GM19324 (cell line): ENCODE data around the gene CAV3.

Experiments
- ATAC-seq: cut with Tn5 transposase; IDR thresholded peaks from one replicate; pipeline ENCODE4 v1.9.1; 2021; ENCODE audit warnings: mild to moderate bottlenecking, moderate library complexity; ENCODE audit not compliant: unreplicated experiment, low FRiP score

The CAV3 gene

GRCh38 chr3:8759038-8759707 is 25.6 kb downstream of the CAV3 start:
- ATAC-seq = no peak

GRCh38 chr3:8760091-8760490 is 26.5 kb downstream of the CAV3 start:
- ATAC-seq = no peak

- ATAC-seq = no peak
These were observed 26.9 kb downstream of the CAV3 start for GRCh38 chr3:8760506-8760905.

GRCh38 chr3:8761866-8762265 is 28.3 kb downstream of the CAV3 start:
- no peak for ATAC-seq

DNA sequence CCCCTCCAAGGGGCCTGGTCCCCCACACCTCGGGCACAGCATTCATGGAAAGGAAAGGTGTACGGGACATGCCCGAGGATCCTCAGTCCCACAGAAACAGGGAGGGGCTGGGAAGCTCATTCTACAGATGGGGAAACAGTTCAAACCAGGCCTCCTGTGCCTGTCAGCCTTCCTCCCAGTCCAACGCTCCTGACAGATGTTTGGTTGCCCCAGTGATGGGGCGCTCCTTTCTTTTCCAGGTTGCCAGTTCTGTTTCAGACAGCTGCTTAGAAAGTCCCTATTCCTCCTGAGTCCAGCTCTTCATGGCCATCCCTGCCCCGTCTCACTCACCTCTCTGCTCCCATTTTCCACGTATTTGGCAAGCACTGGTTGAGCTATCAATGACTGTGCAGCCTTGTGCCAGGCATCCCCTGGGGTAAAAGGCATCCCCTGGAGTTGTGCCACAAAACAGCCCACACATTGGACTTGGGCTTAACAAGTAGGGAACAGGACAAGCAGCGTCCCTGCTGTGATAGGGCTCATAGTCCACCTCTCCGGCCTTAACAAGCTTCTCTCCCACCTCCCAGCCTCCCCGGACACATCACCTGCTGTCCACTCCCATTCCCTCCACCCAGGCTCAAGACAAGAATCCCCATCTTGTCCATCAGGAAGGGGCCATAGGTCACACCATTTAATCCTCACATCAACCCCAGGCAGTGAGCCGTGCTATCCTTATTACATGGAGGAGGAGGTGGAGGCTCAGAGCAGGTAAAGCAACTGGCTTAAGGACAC is 29.2 kb downstream of the CAV3 start:
- no peak for ATAC-seq

GRCh38 chr3:8764528-8764927 is 30.9 kb downstream of the CAV3 start:
- ATAC-seq = no peak

GRCh38 chr3:8765528-8765927 is 31.9 kb downstream of the CAV3 start:
- ATAC-seq = no peak

GRCh38 chr3:8766148-8766547 is 32.5 kb downstream of the CAV3 start:
- ATAC-seq = no peak

DNA sequence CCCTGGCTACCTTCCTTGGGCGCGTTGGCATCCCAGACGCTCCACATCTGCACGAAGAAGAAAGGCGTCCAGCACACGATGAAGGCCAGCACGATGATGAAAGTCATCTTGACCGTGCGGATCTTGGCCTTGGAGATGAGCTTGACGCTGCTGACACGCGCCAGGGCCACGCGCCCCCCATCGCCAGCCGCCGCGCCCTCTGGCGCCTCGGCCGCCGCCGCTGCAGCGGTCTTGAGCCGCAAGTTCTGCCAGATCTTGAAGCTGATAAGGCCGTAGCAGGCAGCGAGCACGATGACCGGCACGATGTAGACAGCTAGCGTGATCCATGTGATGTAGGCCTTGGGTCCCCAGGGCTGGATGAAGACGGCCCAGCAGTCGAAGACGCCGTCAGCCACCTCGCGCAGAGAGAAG is 33.7 kb downstream of the CAV3 start:
- no peak for ATAC-seq

GRCh38 chr3:8767667-8768363 is 34.2 kb downstream of the CAV3 start:
- ATAC-seq = peak; percentile 67

GRCh38 chr3:8768364-8769087 is 34.9 kb downstream of the CAV3 start:
- ATAC-seq = no peak

DNA sequence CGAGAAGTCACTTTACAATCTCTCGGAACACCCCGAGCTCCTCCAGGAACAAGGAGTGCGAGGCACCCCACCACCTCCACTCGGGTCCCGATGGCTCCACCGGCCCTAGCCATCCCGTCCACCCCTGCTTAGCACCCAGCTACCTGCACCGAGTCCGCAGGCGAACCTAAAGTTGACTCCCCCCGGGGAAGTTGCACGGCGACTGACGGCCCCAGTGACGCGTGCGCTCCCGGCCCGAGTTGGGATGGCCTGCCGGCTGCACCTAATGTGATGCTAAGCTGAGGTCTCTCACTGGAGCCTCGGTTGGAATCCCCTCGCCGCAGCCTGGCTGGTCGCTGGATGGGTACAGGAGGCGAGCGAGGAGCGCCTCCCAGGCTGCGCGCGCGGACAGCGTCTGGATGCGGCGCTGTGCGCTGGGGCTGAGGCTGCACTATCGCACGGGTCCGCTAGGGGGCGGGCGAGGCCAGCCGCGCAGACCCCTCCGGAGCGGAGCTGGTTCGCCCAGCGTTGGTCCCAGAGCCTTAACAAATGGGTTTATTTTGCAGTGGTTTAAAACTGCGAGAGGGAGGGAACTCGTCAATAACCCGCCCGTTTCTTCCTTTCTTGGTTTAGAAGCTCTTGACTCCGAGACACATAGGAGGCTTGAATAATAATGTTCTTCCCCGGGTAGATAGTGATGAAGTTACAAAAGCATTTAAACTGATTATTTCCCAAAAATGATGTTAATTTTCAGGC is 35.7 kb downstream of the CAV3 start, which contains the start of gene OXTR:
TSS of gene OXTR (minus strand) at position 526 of the 735 bp plus-strand sequence. CDS start 1,426 bp downstream, outside the sequence.
- peak; percentile 75 for ATAC-seq

DNA sequence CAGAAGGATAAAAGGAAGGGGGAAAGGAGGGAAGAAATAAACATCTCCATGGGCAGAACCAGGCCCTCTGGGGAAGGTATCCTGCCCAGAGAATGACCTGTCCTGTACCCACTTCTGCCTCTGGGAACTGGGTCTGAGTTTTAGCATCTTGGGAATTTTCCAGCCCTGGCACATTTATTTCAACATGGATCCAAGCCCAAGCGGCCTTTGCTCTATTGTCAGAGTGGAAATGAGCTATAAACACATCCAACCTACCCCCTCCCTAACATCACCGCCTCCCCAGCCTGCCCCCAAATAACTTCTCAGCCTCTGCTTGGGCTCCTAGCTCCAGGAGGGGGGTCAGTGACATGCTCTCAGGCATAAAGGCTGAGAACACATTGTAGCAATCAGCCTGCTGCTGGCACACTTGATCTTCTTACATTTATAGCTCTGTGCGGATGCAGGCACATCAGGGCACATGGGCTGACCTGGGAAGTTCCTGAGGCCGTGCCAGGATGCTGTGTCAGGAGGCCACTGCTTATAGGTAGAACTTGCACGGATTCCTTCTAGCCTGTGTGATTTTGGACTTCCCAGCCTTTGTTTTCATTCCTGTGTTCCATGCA is 40.4 kb downstream of the CAV3 start:
- no peak for ATAC-seq

DNA sequence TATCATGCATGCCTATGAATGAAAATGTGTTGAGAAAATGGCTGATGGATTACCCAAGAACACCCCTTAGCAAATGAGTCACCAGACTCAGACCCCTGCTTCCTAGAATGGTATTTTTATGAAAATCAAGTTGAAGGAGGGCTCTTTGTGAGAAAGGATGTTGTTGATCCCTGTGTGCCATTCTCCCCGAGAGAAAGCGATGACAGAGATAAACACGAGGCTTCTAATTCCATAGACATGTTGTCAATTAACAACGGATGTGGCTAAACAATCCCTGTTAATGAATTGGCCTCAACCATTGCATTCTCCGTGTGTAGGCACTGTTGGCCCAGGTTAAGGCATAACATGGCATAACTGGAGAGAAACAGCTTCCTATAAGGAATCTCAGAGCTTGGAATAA is 41.6 kb downstream of the CAV3 start:
- no peak for ATAC-seq

DNA sequence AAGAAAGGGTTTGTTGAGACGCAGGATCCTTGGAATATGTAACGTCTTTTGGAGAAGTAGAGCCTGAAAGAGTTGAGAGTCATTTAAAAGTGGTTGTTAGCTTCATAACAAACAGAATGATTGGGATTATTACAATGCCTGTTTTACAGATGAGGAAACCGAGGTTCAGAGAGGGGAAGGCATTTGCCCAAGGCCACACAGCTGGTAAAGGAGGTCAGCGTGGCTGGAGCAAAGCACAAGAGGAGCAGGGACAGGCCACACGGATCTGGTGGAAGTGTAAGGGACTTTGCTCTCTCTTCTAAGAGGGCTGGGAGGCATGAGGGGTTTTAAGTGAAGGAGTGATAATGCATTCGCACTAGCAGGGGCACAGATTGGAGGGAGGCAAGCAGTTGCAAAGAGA is 42.0 kb downstream of the CAV3 start:
- no peak for ATAC-seq

DNA sequence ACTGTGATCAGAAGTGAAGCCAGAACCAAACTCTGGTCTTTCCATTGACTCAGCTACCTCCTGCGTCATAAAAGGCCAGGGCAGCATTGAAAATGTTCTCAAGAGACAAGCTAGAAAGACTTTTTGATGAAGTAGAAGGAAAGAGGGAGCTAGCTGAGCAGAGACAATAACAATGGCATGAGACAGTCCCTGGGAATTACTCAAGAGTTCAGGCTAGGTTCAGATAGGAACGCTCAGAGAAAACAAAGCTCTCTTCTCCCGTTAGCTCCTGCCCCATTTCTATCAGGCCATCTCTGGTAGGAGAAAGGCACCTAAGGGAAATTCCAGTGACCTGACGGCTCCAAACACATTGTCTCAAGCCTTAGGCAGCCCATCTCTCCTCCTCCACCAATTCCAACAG is 42.8 kb downstream of the CAV3 start:
- ATAC-seq = no peak

DNA sequence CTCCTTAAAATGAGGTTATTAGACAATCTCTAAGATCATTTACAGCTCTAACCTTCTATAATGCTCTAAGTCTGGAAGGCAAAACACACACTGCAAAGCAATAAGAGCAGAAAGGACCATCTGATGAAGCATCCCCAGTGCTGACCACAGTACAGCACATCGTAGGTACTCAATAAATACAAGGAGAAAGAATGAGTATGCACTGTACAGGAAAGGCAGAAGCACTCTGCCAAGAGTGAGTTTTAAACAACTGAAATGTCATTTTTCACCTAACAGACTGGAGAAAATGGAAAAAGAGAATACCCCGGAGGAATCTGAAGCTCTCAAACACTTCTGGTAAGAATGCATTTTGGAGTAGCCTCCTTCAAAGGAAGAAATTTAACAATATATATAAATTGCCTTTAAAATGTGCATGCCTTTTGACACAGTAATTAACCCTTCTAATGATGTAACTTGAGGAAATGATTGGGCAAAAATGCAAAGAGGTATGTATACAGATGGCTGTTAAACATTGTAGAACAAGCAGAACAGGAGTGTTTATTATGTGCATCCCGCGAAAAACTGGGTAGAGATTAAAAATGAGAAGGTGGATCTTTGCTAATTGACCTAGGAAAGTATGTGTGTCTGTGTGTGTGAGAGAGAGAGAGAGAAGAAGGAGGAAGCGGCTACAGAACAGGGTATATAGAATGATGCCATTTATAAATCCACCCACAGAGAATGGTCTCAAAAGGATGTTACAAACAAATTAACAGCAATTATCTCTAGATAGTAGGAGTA is 43.8 kb downstream of the CAV3 start:
- no peak for ATAC-seq

DNA sequence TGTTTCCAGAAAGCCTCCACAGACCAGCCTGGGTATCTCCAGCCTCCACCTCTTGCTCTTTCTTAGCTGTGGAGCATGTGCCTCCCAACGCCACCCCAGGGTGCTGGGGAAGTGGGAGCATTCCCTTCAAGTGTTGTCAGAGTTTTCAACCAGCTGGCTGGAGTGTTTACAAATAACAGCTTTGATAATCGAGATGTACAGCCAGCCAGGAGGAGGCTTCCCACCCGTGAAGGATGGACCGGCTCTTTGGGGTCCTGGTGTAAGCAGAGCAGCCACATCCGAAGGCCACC is 44.3 kb downstream of the CAV3 start:
- no peak for ATAC-seq

DNA sequence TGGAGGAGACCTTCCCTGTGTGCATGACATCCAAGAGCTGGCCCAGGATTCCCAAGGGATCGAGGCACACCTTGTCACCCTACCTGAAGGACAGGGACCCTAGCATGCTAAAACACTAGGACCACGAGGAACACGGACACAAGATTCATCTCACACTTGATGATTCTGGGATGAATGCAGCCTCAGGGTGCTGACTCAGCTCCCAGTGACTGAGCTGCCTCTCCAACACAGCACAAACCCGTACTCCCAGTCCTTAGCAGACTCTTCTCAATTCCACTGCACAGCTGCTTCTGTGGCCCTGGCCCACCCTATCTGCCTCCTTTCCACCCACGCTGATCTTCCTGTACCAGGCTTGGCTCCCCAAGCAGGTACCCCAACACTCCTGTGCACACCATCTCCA is 44.9 kb downstream of the CAV3 start:
- ATAC-seq = no peak
